Transverse colon (tissue), 4 donors: ENCODE data around the gene DTNA.

ENCODE experiments used
- POLR2A ChIP-seq: fragments of 450-650 bp; IDR thresholded peaks from one replicate; pipeline ENCODE4 v1.6.1; 2016; ENCODE audit warnings: antibody characterized with exemption, mild to moderate bottlenecking, moderate library complexity
- POLR2AphosphoS5 ChIP-seq, 3 donors: sonication (generic); formaldehyde crosslinking; IDR thresholded peaks; one replicate each; pipeline ENCODE4 v1.6.1; 2016; ENCODE audit warnings: antibody characterized with exemption in 3 of 3
- TF ChIP-seq, protein P1 (sequence below), 5 experiments: fragments of 200-600 bp in 3 of 5; fragments of 450-650 bp in 2 of 5; sonication (generic) in 3 of 5; IDR thresholded peaks; 1 replicate in 2 of 5; 2 replicates in 3 of 5; pipeline ENCODE4 v1.5.1; 2016 to 2017; ENCODE audit warnings: antibody characterized with exemption in 5 of 5, inconsistent platforms in 3 of 5, mild to moderate bottlenecking in 2 of 5, moderate library complexity in 1 of 5

DNA sequence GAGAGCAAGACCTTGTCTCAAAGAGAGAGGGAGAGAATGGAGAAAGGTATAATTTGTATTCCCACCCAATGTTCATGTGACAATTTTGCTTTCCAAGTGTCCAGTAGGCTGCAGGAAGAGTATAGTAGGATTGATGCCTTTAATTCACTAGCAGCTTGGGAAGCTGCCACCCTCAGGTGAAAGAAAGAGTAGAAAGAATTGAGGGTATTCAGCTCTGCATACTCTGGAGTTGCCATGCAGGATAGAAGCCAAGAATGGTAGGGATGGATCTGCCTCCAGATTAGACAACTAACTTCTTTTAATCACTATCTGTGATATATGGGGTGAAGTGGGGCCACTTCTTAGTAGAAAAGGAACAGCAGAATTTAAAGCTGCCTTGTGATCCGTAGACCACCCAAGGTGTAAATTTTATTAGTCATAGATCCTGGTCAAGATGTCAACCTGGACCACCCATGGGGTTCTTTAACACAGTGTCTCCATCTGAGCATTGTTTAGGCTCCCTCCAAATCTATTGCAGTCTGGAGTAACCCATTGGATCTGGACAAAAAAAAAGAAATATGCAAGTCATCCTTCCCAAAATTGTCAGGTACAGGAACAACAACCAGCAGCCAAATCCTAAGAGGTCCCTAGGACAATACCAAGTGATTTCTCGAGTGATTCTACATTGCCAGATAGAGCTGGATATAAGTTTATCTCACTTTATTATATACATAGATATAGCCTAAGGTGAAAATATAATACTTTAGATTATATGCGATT, 33.1 kb upstream of the DTNA start:
- TF ChIP-seq, protein P1, sequence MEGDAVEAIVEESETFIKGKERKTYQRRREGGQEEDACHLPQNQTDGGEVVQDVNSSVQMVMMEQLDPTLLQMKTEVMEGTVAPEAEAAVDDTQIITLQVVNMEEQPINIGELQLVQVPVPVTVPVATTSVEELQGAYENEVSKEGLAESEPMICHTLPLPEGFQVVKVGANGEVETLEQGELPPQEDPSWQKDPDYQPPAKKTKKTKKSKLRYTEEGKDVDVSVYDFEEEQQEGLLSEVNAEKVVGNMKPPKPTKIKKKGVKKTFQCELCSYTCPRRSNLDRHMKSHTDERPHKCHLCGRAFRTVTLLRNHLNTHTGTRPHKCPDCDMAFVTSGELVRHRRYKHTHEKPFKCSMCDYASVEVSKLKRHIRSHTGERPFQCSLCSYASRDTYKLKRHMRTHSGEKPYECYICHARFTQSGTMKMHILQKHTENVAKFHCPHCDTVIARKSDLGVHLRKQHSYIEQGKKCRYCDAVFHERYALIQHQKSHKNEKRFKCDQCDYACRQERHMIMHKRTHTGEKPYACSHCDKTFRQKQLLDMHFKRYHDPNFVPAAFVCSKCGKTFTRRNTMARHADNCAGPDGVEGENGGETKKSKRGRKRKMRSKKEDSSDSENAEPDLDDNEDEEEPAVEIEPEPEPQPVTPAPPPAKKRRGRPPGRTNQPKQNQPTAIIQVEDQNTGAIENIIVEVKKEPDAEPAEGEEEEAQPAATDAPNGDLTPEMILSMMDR (IDR thresholded peaks at IDR 0.05), result no peak
- no peak for TF ChIP-seq POLR2A
- TF ChIP-seq POLR2AphosphoS5 (IDR thresholded peaks at IDR 0.05), result no peak
